DMS153 (cell line): ENCODE data around the gene DUSP2.
"Not testable (repeated sequence)": the region's sequence is repeated elsewhere in the genome, so short reads cannot be mapped to it uniquely, and the experiment has no call there.

ENCODE experiments used
- DNase-seq: peaks from one replicate; lab custom pipeline; 2025; lab: John Stamatoyannopoulos, UW

The DUSP2 gene

GRCh38 chr2:96146881-96147592 lies 1.8 kb upstream of the DUSP2 start:
- no peak for DNase-seq

- DNase-seq = no peak
Observed at GRCh38 chr2:96146153-96146880, 1.1 kb upstream of the DUSP2 start.

- DNase-seq = no peak
Observed at GRCh38 chr2:96145848-96146152, 560 bp upstream of the DUSP2 start.

- DNase-seq = no peak
Observed at GRCh38 chr2:96144481-96145035, 682 bp downstream of the DUSP2 start.

GRCh38 chr2:96143848-96144480 lies 1.3 kb downstream of the DUSP2 start:
- DNase-seq = no peak

- no peak for DNase-seq
Observed at GRCh38 chr2:96143231-96143847, 1.9 kb downstream of the DUSP2 start.

GRCh38 chr2:96142217-96143113 lies 2.8 kb downstream of the DUSP2 start:
- DNase-seq = no peak

- DNase-seq = not testable (repeated sequence)
Observed at GRCh38 chr2:96141624-96141967, 3.6 kb downstream of the DUSP2 start.

GRCh38 chr2:96140941-96141623 lies 4.2 kb downstream of the DUSP2 start:
- no peak for DNase-seq

- DNase-seq = no peak
Observed at GRCh38 chr2:96139181-96139758, 6.0 kb downstream of the DUSP2 start.

- DNase-seq = peak; percentile 73
Observed at GRCh38 chr2:96138179-96139145, 6.8 kb downstream of the DUSP2 start, which contains the start of gene ASTL. TSS of gene ASTL (minus strand) at chr2:96138502. CDS start at chr2:96138436, 66 bp downstream.

- DNase-seq = no peak
Observed at GRCh38 chr2:96137321-96138178, 7.7 kb downstream of the DUSP2 start.

GRCh38 chr2:96136129-96136720 lies 9.0 kb downstream of the DUSP2 start:
- no peak for DNase-seq

GRCh38 chr2:96135621-96136020 lies 9.6 kb downstream of the DUSP2 start:
- DNase-seq = no peak

- no peak for DNase-seq
Observed at GRCh38 chr2:96135171-96135570, 10.1 kb downstream of the DUSP2 start.

GRCh38 chr2:96134421-96134820 lies 10.8 kb downstream of the DUSP2 start:
- DNase-seq = no peak

GRCh38 chr2:96131813-96132745 lies 13.2 kb downstream of the DUSP2 start:
- no peak for DNase-seq
